Heart left ventricle (tissue), 16 donors: ENCODE results near the gene MEGF11. TPM values are rescaled to one million over a fixed set of nuclear protein-coding genes. Genes with fewer than 3 reads are reported as not detected.

Source experiments
- ATAC-seq, 4 donors: fragments of 200-7000 bp; cut with Tn5 transposase; one replicate each; pipeline ENCODE4 v1.9.1; 2020 to 2022; ENCODE audit warnings: moderate library complexity in 4 of 4, mild to moderate bottlenecking in 3 of 4, moderate number of reproducible peaks in 1 of 4
- DNase-seq, 5 donors: peaks; one replicate each; pipeline ENCODE4 v3.0.0-alpha.2; 2020
- H3K27ac ChIP-seq, 12 donors: fragments of 200-600 bp; sonication (generic) in 4 of 12; one replicate each; pipeline versions ENCODE4 v1.5.0 to v1.8.0; 2016 to 2022; ENCODE audit warnings: mild to moderate bottlenecking in 2 of 12
- H3K27me3 ChIP-seq, 9 donors: fragments of 200-600 bp; sonication (generic) in 2 of 9; one replicate each; pipeline versions ENCODE4 v1.5.1 to v1.8.0; 2016 to 2022; ENCODE audit warnings: mild to moderate bottlenecking in 3 of 9
- H3K36me3 ChIP-seq, 9 donors: fragments of 200-600 bp; sonication (generic) in 2 of 9; one replicate each; pipeline versions ENCODE4 v1.5.0 to v1.8.0; 2018 to 2022; ENCODE audit warnings: mild to moderate bottlenecking in 2 of 9
- H3K4me1 ChIP-seq, 12 donors: fragments of 200-600 bp; sonication (generic) in 4 of 12; one replicate each; pipeline versions ENCODE4 v1.5.0 to v1.8.0; 2016 to 2022; ENCODE audit warnings: mild to moderate bottlenecking in 3 of 12
- H3K4me3 ChIP-seq, 12 donors: fragments of 200-600 bp; sonication (generic) in 4 of 12; one replicate each; pipeline versions ENCODE4 v1.5.0 to v1.8.0; 2017 to 2022; ENCODE audit warnings: mild to moderate bottlenecking in 9 of 12, moderate library complexity in 4 of 12
- H3K9me3 ChIP-seq, 12 donors: fragments of 200-600 bp; sonication (generic) in 4 of 12; one replicate each; pipeline versions ENCODE4 v1.5.0 to v1.8.0; 2016 to 2022; ENCODE audit warnings: mild to moderate bottlenecking in 1 of 12
- CTCF ChIP-seq, 12 donors: fragments of 200-600 bp; sonication (generic) in 4 of 12; IDR thresholded peaks; one replicate each; pipeline versions ENCODE4 v1.5.0 to v1.8.0; 2018 to 2022; ENCODE audit warnings: antibody characterized with exemption in 12 of 12, mild to moderate bottlenecking in 5 of 12
- POLR2A ChIP-seq, 2 donors: fragments of 450-650 bp; IDR thresholded peaks; one replicate each; pipeline ENCODE4 v1.6.1; 2017; ENCODE audit warnings: antibody characterized with exemption in 2 of 2, mild to moderate bottlenecking in 2 of 2, moderate library complexity in 2 of 2
- WGBS, 4 donors: extraction: QIAGEN DNeasy Blood & Tissue Kit in 2 of 4; methylation state at CpG; one replicate each; pipeline versions ENCODE4 v1.1.5 to v1.1.7; 2013 to 2018; 5-methylcytosine and 5-hydroxymethylcytosine counted together
- intact Hi-C, 10 donors: fragments of 100-400 bp; cut with DNase I; formaldehyde crosslinking; loops; one replicate each; pipeline versions ENCODE4 v1.11.1 to v1.14.2; 2022
- polyA plus RNA-seq, 2 donors: library from polyadenylated mRNA; stranded (reverse); fragments of 200-250 nt; gene quantifications; one replicate each; pipeline ENCODE4 v1.2.3, GENCODE V29; 2013
- total RNA-seq, 9 donors: library from RNA; depleted of rRNA in 2 of 9; stranded (reverse); fragments of >200 nt in 2 of 9; fragmentation: NEBNext Ultra II Directional in 3 of 9; extraction: Animal tissue kit (Norgen Biotek cat#: 25700) in 3 of 9; gene quantifications; one replicate each; pipeline versions ENCODE4 v1.1.0 to v1.2.4, GENCODE V29; 2016 to 2023
- donor health status: ischemic (EF 13 %, LVEDD 7.1; RV severe dilation, severe dysfunction).
- donor health status: healthy with polysubstance abuse.
- donor health status: DM: no; HTN: yes; CAD: no.
- donor health status: DM: no; HTN: no; CAD: no.
- donor health status: ischemic (EF 25% LVEDD 6.9; RV normal size, moderate dysfunction).
- donor health status: ischemic (EF 25% LVEDD 5.7; RV mildly dilated, moderate dysfunction).
- donor health status: healthy.
- donor health status: DM: yes; HTN: yes; CAD: no.
- donor health status: ischemic (EF 35%, LVEDD 5.7; RV mildly dilated, moderate dysfunction).
- donor health status: nonischemic (EF 11% LVEDD 7.7; RV severe dilation, severe dysfunction).
- donor health status: DM: yes; HTN: yes; CAD: no.
- donor health status: PGD.
- donor health status: ischemic (EF 29% LVEDD 5.4; RV normal size, mild dysfunction).
- donor health status: nonischemic (EF 23%, LVEDD 6.1; RV moderate dilation, normal function).

MEGF11 gene
- total and polyA plus RNA-seq, 11 donors, result 0.07 TPM; not detected in 10

GRCh38 chr15:66148187-66148586 lies 105.4 kb downstream of the MEGF11 start:
- intact Hi-C loops, result loop anchor here in 1 of 10 donors (10.0 kb wide), 1 partner anchor 163 kb away; no protein-coding TSS in a partner anchor
- Histone ChIP-seq H3K4me1 (peaks cover 0 to 4% (median 0%) of the 10 kb centered on the region in 12 donors), H3K27ac (no peak overlapping the region), H3K9me3 (no peaks in the 10 kb centered on the region), H3K36me3 (no peaks in the 10 kb centered on the region), H3K4me3 (no peak overlapping the region), H3K27me3 (peaks cover 0 to 35% (median 6%) of the 10 kb centered on the region in 9 donors)
- ATAC-seq (no peak), DNase-seq (no peak)
- TF ChIP-seq CTCF (IDR thresholded peaks at IDR 0.05), result no peak
- TF ChIP-seq POLR2A (IDR thresholded peaks at IDR 0.05), result no peak
- WGBS, 4 donors, result 21 to 32% (median 27%) methylated on average over 2 of the region's 2 CpGs

GRCh38 chr15:66147440-66147839 lies 106.1 kb downstream of the MEGF11 start:
- WGBS, 4 donors, result 81 to 90% (median 88%) methylated on average over 3 of the region's 3 CpGs

GRCh38 chr15:66145726-66146182 lies 107.8 kb downstream of the MEGF11 start:
- intact Hi-C loops, result loop anchor here in 1 of 10 donors (10.0 kb wide), 1 partner anchor 161 kb away; no protein-coding TSS in a partner anchor
- ATAC-seq, result no peak
- WGBS, 4 donors, result 59 to 81% (median 60%) methylated on average over 6 of the region's 6 CpGs

More at GRCh38 chr15:66147440-66147839, 106.1 kb downstream of the MEGF11 start:
- H3K4me3 ChIP-seq, result no peak overlapping the region
- ATAC-seq (no peak), DNase-seq (no peak)
- no peaks in the 10 kb centered on the region for H3K36me3 ChIP-seq
- intact Hi-C loops, result loop anchor here in 1 of 10 donors (10.0 kb wide), 1 partner anchor 163 kb away; no protein-coding TSS in a partner anchor
- H3K4me1 ChIP-seq, result peaks cover 0 to 4% (median 0%) of the 10 kb centered on the region in 12 donors
- no peak for TF ChIP-seq POLR2A (IDR thresholded peaks at IDR 0.05)
- TF ChIP-seq CTCF (IDR thresholded peaks at IDR 0.05), result no peak
- H3K27ac ChIP-seq, result no peak overlapping the region
- H3K9me3 ChIP-seq, result no peaks in the 10 kb centered on the region
- peaks cover 0 to 29% (median 6%) of the 10 kb centered on the region in 9 donors for H3K27me3 ChIP-seq

More at GRCh38 chr15:66145726-66146182, 107.8 kb downstream of the MEGF11 start:
- Histone ChIP-seq H3K27me3 (peaks cover 0 to 13% (median 0%) of the 10 kb centered on the region in 9 donors), H3K4me3 (no peak overlapping the region), H3K27ac (no peak overlapping the region), H3K9me3 (no peaks in the 10 kb centered on the region), H3K36me3 (no peaks in the 10 kb centered on the region), H3K4me1 (no peaks in the 10 kb centered on the region)
- DNase-seq, result no peak
- TF ChIP-seq CTCF (IDR thresholded peaks at IDR 0.05) (no peak), POLR2A (IDR thresholded peaks at IDR 0.05) (no peak)
